Endothelial cell of umbilical vein (primary cell): ENCODE data around the gene PBXIP1. TPM values are rescaled to one million over a fixed set of nuclear protein-coding genes. Genes with fewer than 3 reads are reported as not detected.

Experiments
- BruUV-seq: library from RNA; stranded (reverse); fragments of 400-500 nt; replicated peaks from 2 replicates; lab custom pipeline; 2021; lab: Mats Ljungman, UMichigan
- CTCF ChIA-PET: fragments of 300-600, 350-600 bp; sonication (Branson Sonifier 250); formaldehyde crosslinking; loops from one replicate; lab custom pipeline; 2021; ENCODE audit warnings: antibody characterized with exemption, inconsistent platforms; lab: Charles Lee
- POLR2A ChIA-PET: fragments of 300-600, 350-600 bp; sonication (Branson Sonifier 250); formaldehyde crosslinking; loops from one replicate; lab custom pipeline; 2021; ENCODE audit warnings: antibody characterized with exemption, inconsistent platforms; lab: Charles Lee
- DNase-seq: peaks from one replicate; pipeline ENCODE4 v3.0.0-alpha.2; 2011; ENCODE audit warnings: low read depth, low spot score
- FAIRE-seq: peaks from 2 replicates; lab custom pipeline; 2011; peaks lifted over from hg19 to GRCh38; lab: Jason Lieb, UNC
- H2AFZ ChIP-seq: 2 replicates; pipeline ENCODE4 v1.6.0; 2012; ENCODE audit warnings: low read depth, low read length, control low read depth, inconsistent platforms
- H3K27ac ChIP-seq: 2 replicates; pipeline ENCODE4 v1.5.1; 2011; ENCODE audit warnings: low read depth, mild to moderate bottlenecking, control low read depth, low read length, moderate library complexity; ENCODE audit not compliant: insufficient read depth
- H3K27me3 ChIP-seq, 2 experiments: 2 replicates each; pipeline versions ENCODE4 v1.6.0 to v1.6.1; 2011; ENCODE audit warnings: low read length in 2 of 2, mixed read lengths in 1 of 2; ENCODE audit not compliant: control insufficient read depth in 2 of 2, insufficient read depth in 2 of 2
- H3K36me3 ChIP-seq, 2 experiments: 2 replicates in 1 of 2; 3 replicates in 1 of 2; pipeline ENCODE4 v1.5.1; 2011; ENCODE audit warnings: low read length in 2 of 2, mild to moderate bottlenecking in 1 of 2, moderate library complexity in 1 of 2; ENCODE audit not compliant: control insufficient read depth in 2 of 2, insufficient read depth in 2 of 2; ENCODE audit errors: extremely low read depth in 1 of 2
- H3K4me1 ChIP-seq: 3 replicates; pipeline ENCODE4 v1.5.1; 2011; ENCODE audit warnings: mild to moderate bottlenecking, low read length; ENCODE audit not compliant: control insufficient read depth, insufficient read depth; ENCODE audit errors: extremely low read depth
- H3K4me2 ChIP-seq: 2 replicates; pipeline ENCODE4 v1.6.1; 2011; ENCODE audit warnings: low read length, control low read depth, mixed read lengths; ENCODE audit not compliant: insufficient read depth
- H3K4me3 ChIP-seq, 3 experiments: fragments of 200-600 bp in 1 of 3; sonication (generic), shearing (Covaris generic) in 1 of 3; replicated peaks in 1 of 3; 2 replicates each; pipeline ENCODE4 v1.5.1; 2011 to 2016; ENCODE audit warnings: control low read depth in 3 of 3, low read length in 3 of 3, mild to moderate bottlenecking in 2 of 3, inconsistent platforms in 1 of 3, low read depth in 1 of 3, moderate library complexity in 1 of 3; ENCODE audit not compliant: insufficient read depth in 1 of 3
- H3K79me2 ChIP-seq: 2 replicates; pipeline ENCODE4 v1.6.0; 2012; ENCODE audit warnings: low read length, inconsistent platforms; ENCODE audit not compliant: control insufficient read depth, insufficient read depth
- H3K9ac ChIP-seq: replicated peaks from 2 replicates; pipeline ENCODE3; 2011; ENCODE audit warnings: low read length, control low read depth; ENCODE audit not compliant: insufficient read depth; ENCODE audit errors: extremely low read depth
- H3K9me1 ChIP-seq: replicated peaks from 3 replicates; pipeline ENCODE4 v1.6.0; 2011; ENCODE audit warnings: mild to moderate bottlenecking, low read length; ENCODE audit not compliant: control insufficient read depth, insufficient read depth; ENCODE audit errors: extremely low read depth
- H3K9me3 ChIP-seq: replicated peaks from 2 replicates; pipeline ENCODE4 v1.5.1; 2012; ENCODE audit warnings: low read length, inconsistent platforms; ENCODE audit not compliant: control insufficient read depth, insufficient read depth
- H4K20me1 ChIP-seq: replicated peaks from 2 replicates; pipeline ENCODE3; 2011; ENCODE audit warnings: mild to moderate bottlenecking, low read length; ENCODE audit not compliant: control insufficient read depth, insufficient read depth; ENCODE audit errors: extremely low read depth
- EZH2 ChIP-seq: IDR thresholded peaks from 2 replicates; pipeline ENCODE4 v1.6.1; 2012; ENCODE audit warnings: borderline replicate concordance, low read depth, mild to moderate bottlenecking, moderate library complexity, low read length, inconsistent platforms; ENCODE audit not compliant: severe bottlenecking
- FOS ChIP-seq: IDR thresholded peaks from 2 replicates; pipeline ENCODE4 v1.6.1; 2011; ENCODE audit warnings: mild to moderate bottlenecking, low read length, moderate library complexity, borderline replicate concordance; ENCODE audit not compliant: insufficient read depth
- JUN ChIP-seq: IDR thresholded peaks from 2 replicates; pipeline ENCODE4 v1.6.1; 2011; ENCODE audit warnings: borderline replicate concordance, low read depth; ENCODE audit not compliant: insufficient read length, insufficient read depth
- MAX ChIP-seq: IDR thresholded peaks from 2 replicates; pipeline ENCODE4 v1.6.1; 2011; ENCODE audit not compliant: insufficient read depth, insufficient read length
- POLR2AphosphoS5 ChIP-seq: IDR thresholded peaks from 2 replicates; pipeline ENCODE4 v1.6.1; 2012; ENCODE audit warnings: low read depth, mild to moderate bottlenecking, control low read depth, low read length, moderate library complexity; ENCODE audit not compliant: insufficient read depth
- dilution Hi-C: fragments of 300-500 bp; cut with MboI; formaldehyde crosslinking; loops from one replicate; pipeline ENCODE4 v1.15.0; 2019; ENCODE audit warnings: low sequenced_read_pairs; ENCODE audit not compliant: extremely low pct_ligation_motif_present
- intact Hi-C: fragments of 100-400 bp; cut with micrococcal nuclease; formaldehyde crosslinking; loops from one replicate; pipeline ENCODE4 v1.10.0; 2022
- polyA plus RNA-seq, 4 experiments: library from polyadenylated mRNA; depleted of rRNA in 3 of 4; stranded (reverse) in 3 of 4; unstranded in 1 of 4; fragments of >200 nt; gene quantifications; 2 replicates each; pipeline versions ENCODE4 v1.2.1 to v1.2.3, GENCODE V29; 2011 to 2012; ENCODE audit warnings: missing spikeins in 1 of 4
- total RNA-seq: library from RNA; stranded (reverse); gene quantifications from 2 replicates; pipeline ENCODE4 v1.2.3, GENCODE V29; 2021

Gene PBXIP1
- total and polyA plus RNA-seq, 2 donors (not counting 3 experiments of a cell fraction or from before 2014, with no cell fraction given), result 49.4 to 54.7 TPM

GRCh38 chr1:154996966-154997701 is 41.2 kb upstream of the PBXIP1 start:
- no peaks in the 10 kb centered on the region for H3K9me1 ChIP-seq
- no peaks in the 10 kb centered on the region for H4K20me1 ChIP-seq
- H3K4me2 ChIP-seq, result no peak overlapping the region
- H3K9me3 ChIP-seq, result no peaks in the 10 kb centered on the region
- H2AFZ ChIP-seq, result no peak overlapping the region
- H3K27me3 ChIP-seq, result no peaks in the 10 kb centered on the region
- intact Hi-C loops, result loop anchor here (5.0 kb wide), 1 partner anchor 330 kb away; no protein-coding TSS in a partner anchor
- DNase-seq, result no peak
- TF ChIP-seq EZH2, result no peak
- no peak for TF ChIP-seq FOS
- no peak for TF ChIP-seq MAX
- TF ChIP-seq POLR2AphosphoS5, result no peak
- no peak for TF ChIP-seq JUN
- no peak overlapping the region for H3K4me3 ChIP-seq
- no peak for FAIRE-seq
- no peak overlapping the region for H3K9ac ChIP-seq
- H3K79me2 ChIP-seq, result no peaks in the 10 kb centered on the region
- no peaks in the 10 kb centered on the region for H3K36me3 ChIP-seq
- dilution Hi-C loops, result no loop called here
- ChIA-PET CTCF (interaction anchor here (0.8 to 4.7 kb wide), 14 partner anchors 19 to 438 kb away, joined by 3 to 65 read pairs (median 6); partner anchors contain the start of genes PBXIP1, PYGO2 and SHC1), POLR2A (interaction anchor here (0.8 to 1.2 kb wide), 2 partner anchors 20 to 23 kb away, joined by 3 read pairs; no protein-coding TSS in a partner anchor)
- peaks cover 15% of the 10 kb centered on the region for H3K4me1 ChIP-seq
- BruUV-seq, result no TSS peak
- H3K27ac ChIP-seq, result no peak overlapping the region
